Measurements from ENCODE around the gene CNKSR3.

The CNKSR3 gene

DNA sequence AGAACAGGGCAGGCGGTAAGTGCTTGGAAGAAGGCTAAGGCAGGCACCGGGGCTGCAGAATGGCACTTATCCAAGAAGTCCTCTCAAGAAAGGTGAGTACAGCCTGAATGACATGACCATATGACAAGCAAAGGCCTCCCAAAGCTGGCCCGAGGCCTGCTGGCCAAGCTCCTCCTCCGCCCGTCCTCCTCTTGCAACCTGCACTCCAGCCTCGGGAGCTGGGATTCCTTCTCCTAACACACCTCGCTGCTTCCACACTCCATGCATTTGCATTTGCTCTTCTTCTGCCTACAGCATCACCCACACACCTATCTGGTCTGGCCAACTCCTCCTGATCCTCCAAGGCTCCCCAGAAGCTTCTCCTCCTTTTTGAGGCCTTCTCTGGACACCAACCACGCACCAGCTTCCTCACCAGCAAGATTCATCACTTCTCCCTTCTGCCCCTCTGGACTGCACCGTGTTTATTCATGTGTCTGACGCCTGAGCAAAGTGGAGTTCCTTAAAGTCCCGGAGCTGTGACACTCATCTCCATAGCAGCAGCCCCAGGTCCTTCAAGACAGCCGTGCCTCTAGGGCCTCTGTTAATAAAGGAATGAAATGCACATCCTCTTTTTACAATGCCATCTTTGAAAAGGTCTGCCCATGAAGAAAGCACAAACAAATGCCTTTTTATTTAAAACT is 32.3 kb downstream of the CNKSR3 start:
- no peak for DNase-seq

DNA sequence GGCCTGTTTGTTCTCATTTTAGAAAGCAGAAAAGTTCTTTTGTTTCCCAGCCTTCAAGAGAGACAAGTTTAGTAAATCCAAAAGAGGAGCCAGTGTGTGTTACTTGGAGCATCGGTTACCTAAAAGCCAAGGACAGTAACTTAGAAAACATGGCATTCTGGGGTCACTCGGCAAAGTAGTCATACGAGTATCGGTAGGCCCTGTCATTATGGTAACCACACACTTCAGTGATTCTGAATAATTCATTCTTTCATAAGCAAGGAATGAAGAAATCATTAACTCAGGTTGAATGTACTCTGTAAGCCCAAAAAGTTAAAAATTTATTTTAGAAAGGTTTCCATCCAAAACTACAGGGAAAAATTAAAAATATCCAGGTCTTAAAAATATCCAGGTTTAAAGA is 34.0 kb downstream of the CNKSR3 start:
- DNase-seq: no peak

GRCh38 chr6:154474648-154475428 is 35.6 kb downstream of the CNKSR3 start:
- DNase-seq: no peak

DNA sequence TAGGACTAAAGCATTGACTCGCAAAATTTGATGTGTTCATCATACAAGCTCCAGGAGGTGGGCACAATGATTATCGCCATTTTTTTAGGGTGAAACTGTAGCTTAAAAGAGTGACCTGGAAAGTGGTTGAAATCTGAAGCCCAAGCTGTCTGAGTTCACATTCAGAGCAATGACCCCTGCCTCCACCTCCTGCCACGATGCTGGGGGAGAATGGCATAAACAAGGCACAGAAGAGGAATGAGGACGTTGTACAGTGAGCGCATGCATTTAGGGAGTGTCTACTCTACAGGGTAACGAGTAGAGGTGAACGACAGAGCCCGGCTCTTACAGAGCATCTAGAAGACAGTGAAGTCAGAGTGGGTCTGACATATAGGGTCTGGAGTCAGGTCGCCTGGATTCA is 37.2 kb downstream of the CNKSR3 start:
- DNase-seq: no peak

- DNase-seq: no peak
Measured at GRCh38 chr6:154471609-154472362, 38.7 kb downstream of the CNKSR3 start.

DNA sequence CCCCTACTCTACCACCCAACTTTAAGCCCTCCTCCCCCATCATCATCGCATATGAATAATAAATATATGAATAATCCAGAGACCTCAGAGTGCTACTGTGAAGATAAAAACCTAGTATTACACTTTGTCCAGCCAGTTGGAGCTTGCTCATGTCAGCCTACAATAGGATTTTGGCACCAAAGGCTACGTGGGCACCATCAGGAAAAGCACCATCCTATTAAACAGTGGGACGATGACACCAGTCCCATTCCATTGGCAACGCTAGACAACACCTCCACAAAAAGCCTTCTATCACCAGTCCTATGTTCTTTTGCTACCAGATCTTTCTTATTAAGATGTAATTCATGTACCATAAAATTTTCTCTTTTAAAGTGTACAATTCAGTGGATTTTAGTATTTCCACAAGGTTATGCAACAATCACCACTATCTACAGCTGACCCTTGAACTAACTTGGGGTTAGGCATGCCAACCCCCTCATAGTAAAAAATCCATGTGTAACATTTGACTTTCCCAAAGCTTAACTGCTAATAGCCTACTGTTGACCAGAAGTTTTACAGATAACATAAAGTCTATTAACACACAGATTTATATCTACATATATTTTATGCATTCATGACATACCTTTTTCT is 41.1 kb downstream of the CNKSR3 start:
- no peak for DNase-seq

GRCh38 chr6:154468760-154469159 is 41.7 kb downstream of the CNKSR3 start:
- no peak for DNase-seq

DNA sequence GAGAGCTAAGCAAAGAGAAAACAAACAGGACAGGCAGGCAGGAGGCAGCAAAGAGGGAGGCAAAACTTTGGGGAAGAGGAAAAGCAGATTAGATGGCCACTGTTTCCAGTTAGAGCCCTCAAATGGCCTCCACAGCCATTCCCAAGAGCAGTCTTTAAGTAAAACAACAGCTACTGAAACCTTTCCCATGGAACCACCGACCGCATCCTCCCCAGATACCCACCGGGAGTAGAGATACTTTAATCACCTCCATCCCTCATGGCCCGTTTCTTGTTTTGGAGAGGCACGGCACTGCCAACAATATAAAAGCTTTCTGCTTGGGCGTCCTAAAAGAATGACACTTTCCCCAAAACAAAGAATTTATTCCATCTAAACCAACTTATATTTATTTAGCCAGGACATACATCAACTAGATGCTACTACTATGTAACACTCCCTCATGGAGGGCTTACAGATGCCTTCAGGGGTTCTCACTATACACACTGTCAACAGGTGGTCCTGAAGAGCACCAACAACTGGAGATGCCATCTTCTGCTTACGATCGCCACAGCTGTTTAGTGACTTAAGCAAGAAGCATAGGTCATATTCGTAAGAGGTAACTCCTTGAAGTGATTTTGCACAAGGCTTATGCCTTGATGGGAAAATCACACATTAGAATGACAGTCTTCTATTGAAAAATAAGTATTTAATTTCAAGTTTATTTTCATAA is 43.4 kb downstream of the CNKSR3 start:
- no peak for DNase-seq

DNA sequence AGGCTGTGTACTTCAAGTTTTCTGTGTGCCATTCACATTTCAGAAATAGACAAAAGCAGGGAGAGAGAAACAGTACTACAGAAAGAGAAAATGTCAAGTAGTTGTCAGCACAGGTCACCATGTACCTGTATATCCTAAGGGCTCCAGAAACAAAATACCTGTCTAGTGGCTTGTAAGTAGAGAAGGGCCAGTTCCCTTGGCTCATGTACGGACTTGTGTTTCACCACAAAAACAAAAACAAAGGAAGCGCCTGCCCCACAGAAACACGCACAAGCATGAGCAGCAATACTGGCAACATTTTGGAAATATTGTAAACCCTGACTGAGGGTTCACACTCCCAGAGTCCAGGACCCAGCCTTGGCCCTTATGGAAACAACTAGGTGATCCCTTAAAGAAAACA is 44.3 kb downstream of the CNKSR3 start:
- DNase-seq: no peak

DNA sequence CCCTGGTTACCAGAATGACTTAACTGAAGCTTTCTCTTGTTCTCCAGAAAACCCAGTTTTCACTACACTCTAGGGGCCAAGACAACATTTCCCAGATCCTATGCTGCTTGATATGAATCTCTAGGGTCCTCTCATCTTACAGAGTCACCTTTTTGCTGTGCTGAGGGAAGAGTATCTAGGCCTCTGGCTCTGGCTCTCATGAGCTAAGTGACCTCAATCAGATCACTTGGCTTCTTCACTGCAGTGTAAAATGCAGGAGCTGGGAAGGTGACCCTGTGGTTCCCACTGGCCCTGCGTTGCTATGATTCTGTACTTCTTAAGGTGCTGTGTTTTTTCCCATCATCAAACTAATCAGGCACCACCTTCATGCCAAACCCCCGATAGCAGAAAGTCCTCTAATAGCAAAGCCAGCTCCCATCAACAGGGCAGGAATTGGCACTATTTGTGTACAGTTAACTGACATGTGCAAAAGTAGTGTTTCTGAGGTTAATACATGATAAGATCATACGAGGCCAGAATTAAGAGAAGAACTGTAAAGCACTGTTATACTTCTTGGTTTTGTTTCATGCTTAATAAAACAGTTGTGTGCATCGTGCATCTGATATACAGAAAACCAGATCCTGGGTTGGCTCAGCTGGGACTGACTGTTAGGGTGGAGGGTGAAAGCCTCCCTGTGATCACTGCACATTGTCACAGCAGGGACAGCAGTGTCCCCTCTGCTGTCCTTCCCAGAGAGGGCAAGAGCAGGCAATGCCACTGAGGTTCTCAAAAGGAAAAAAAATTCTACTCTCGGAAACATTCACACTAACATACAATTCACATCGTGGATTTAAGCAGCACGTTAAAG is 46.7 kb downstream of the CNKSR3 start:
- DNase-seq: no peak

DNA sequence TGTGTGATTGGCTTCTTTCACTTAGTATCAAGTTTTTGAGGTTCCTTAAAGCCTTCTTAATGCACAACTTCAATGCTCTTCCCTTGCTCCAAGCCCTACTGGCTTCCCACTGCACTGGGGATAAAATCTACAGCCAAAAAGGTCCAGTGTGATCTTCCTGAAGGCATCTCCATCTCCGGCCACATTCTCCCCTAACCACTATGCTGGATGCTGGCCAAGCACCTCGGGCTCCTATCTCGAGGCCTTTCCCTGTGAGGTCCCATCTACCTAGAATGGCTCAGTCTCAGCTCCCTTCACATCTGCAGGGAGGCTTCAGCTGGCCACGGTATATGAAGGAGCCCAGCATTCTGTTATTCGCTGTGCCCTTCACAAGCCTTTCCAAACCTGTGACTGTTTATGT is 48.1 kb downstream of the CNKSR3 start:
- no peak for DNase-seq

GRCh38 chr6:154461348-154461747 is 49.1 kb downstream of the CNKSR3 start:
- no peak for DNase-seq

GRCh38 chr6:154460306-154461071 is 50.0 kb downstream of the CNKSR3 start:
- DNase-seq: no peak

DNA sequence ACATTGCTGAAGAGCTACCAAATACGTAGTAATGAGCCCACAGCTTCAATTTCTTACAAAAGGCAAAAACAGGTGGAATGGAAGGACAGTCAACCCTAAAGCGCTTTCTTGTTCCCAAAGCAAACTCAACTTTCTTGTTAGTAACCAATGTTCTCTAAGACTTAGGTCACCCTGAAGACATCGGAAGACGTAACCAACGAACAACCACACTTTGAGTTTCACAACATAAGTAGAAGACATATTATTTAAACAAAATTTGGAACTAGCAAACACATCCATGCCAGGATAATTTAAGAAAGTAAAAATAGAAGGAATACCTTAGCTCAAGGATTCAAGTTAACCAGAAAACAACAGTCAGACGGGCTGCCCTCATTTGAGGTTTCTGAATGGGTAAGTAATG is 51.0 kb downstream of the CNKSR3 start:
- no peak for DNase-seq

DNA sequence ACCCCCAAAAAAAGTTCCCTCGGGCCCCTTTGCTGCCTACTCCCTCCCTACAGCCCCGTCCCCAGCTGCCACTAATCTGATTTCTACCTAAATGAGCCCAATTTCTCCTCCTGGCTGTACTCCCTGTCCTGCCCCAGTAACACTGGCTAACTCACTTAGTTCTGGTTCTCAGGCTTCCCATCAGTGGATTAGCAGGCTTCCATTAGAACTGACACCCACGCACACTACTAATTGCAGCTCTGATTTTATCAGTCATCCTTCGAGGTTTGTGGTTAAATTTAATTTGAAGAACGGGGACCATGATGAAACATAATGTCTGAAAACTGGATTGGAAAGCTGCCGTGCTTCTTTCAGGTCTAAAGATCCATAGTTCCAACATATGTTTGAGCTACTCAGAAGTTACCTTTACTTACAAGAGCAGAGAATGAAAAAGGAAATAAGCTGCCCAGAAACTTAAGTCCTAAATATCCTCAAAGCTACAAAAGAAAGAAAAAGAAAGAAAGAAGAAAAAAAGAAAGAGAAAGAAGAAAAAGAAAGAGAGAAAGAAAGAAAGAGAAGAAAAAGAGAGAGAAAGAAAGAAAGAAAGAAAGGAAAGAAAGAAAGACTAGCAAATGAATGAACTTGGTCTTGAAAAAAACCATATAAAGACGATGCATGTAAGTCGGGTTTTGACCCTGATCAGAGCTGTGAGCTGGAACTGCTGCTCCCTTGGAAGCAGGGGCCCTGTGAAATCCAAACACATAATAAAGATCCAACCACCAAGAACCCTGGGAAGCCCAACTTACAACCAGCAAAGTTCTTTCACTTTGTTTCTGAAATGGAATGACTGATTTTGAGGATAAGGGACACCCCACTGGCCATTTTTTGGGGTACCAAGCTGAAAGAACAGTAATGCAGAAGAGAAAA is 51.7 kb downstream of the CNKSR3 start:
- no peak for DNase-seq

DNA sequence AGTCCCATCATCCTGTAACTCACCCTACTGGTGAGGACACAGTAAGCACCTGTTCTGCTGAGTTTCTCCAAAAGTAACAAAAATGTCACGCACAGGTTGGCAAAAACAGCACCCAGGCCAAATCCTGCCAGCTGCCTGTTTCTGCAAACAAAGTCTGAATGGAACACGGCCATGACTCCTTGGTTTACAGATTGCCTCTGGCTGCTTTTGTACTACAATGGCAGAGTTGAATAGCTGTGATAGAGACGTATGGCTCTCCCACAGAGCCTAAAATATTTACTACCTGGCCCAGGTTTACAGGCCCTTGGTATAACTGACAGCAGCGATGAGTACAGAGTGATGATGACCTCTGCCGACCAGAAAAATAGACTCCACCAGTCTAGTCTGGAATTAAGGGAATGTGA is 52.6 kb downstream of the CNKSR3 start:
- no peak for DNase-seq

- no peak for DNase-seq
Measured at GRCh38 chr6:154457046-154457713, 53.3 kb downstream of the CNKSR3 start.

DNA sequence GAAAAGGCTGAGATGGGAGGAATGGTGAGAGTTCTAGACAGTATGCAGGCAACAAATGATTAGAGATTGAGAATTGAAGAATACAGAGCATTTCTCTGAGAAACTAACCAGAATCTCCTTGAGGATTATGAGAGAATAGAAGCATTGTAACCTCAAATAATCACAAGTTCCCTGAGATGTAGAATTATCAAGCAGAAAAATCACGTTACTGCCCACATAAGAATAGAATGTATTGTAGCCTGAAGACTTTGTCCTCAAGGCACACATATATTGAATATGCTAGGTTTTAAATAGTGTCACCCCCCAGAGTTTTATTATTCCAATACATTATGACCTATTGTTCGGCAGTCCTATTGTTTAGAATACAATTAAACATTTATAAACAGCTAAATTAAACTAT is 57.2 kb downstream of the CNKSR3 start:
- DNase-seq: no peak

- no peak for DNase-seq
Measured at GRCh38 chr6:154450498-154450897, 60.0 kb downstream of the CNKSR3 start.
